Tibial nerve (tissue), 3 donors: Measurements from ENCODE around the gene ELMO1.

ENCODE experiments used
- CTCF ChIP-seq, 5 experiments: fragments of 200-600 bp in 3 of 5; fragments of 450-650 bp in 2 of 5; sonication (generic) in 3 of 5; IDR thresholded peaks; one replicate each; pipeline ENCODE4 v1.5.1; 2016 to 2019; ENCODE audit warnings: antibody characterized with exemption in 5 of 5, mild to moderate bottlenecking in 3 of 5, moderate library complexity in 2 of 5
- POLR2A ChIP-seq, 2 donors: fragments of 450-650 bp; IDR thresholded peaks; one replicate each; pipeline ENCODE4 v1.6.1; 2017; ENCODE audit warnings: antibody characterized with exemption in 2 of 2, mild to moderate bottlenecking in 2 of 2, moderate library complexity in 2 of 2

GRCh38 chr7:36910401-36910800, 538.3 kb downstream of the ELMO1 start:
- TF ChIP-seq CTCF (IDR thresholded peaks at IDR 0.05) (no peak), POLR2A (IDR thresholded peaks at IDR 0.05) (no peak)
